Measurements from ENCODE around the gene LIPC. TPM values are rescaled to one million over a fixed set of nuclear protein-coding genes. Genes with fewer than 3 reads are reported as not detected.

The LIPC gene
- polyA plus RNA-seq, 2 of the 4 experiments (the other 2 are of a cell fraction) = 0.13 to 0.30 TPM

DNA sequence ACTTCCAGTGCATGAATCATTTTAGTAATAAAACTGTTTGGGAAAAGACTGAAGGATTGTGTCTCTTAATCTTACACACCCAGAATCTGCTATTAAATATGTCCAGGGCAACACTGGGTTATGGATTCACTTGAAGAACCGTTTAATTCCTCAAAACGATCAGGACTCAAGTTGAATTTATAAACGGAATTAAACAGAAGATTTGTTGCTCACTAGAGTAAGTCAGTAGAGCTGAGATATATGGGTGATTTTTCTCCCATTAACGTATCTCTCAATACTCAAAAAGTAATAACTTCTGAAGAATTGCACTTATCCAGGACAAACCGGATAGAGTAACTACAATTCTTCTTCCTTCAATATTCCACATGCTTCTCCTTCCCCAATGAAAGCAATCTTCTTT is 41.1 kb upstream of the LIPC start:
- H3K4me2 ChIP-seq = no peak overlapping the region
- WGBS (ENCODE audit: missing lambda C conversion rate) = 77% methylated on average over 5 of the region's 5 CpGs
- POLR2A ChIA-PET = no interaction called here
- ATAC-seq (no peak), FAIRE-seq (no peak), DNase-seq (ENCODE audit: low read depth in 1 of 2, low spot score in 1 of 2) (no peak)
- CTCF ChIA-PET = no interaction called here
- no peaks in the 10 kb centered on the region for H3K9me3 ChIP-seq
- peaks cover 20% of the 10 kb centered on the region for H3K4me1 ChIP-seq
- H3K4me3 ChIP-seq = no peak overlapping the region
- TF ChIP-seq MYC (IDR thresholded peaks at IDR 0.05; ENCODE audit: borderline replicate concordance, low read length) = no peak
- no peak for TF ChIP-seq HDAC2 (IDR thresholded peaks at IDR 0.05)
- TF ChIP-seq JUNB (IDR thresholded peaks at IDR 0.05) = no peak
- TF ChIP-seq ZFP36 (IDR thresholded peaks at IDR 0.05; ENCODE audit: borderline replicate concordance, partially characterized antibody) = no peak
- no peak for TF ChIP-seq HMGXB4 (CRISPR knock-in tag; IDR thresholded peaks at IDR 0.05; ENCODE audit: borderline replicate concordance)
- TF ChIP-seq KDM1A (IDR thresholded peaks at IDR 0.05; ENCODE audit: low read depth) = no peak
- TF ChIP-seq BCL3 (IDR thresholded peaks at IDR 0.05) = no peak
- TF ChIP-seq, protein P1, sequence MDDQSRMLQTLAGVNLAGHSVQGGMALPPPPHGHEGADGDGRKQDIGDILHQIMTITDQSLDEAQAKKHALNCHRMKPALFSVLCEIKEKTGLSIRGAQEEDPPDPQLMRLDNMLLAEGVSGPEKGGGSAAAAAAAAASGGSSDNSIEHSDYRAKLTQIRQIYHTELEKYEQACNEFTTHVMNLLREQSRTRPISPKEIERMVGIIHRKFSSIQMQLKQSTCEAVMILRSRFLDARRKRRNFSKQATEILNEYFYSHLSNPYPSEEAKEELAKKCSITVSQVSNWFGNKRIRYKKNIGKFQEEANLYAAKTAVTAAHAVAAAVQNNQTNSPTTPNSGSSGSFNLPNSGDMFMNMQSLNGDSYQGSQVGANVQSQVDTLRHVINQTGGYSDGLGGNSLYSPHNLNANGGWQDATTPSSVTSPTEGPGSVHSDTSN (IDR thresholded peaks at IDR 0.05) = no peak
- TF ChIP-seq HOXA7 (CRISPR knock-in tag; IDR thresholded peaks at IDR 0.05) = no peak
- TF ChIP-seq FOXS1 (CRISPR knock-in tag; IDR thresholded peaks at IDR 0.05) = no peak
- H3K27ac ChIP-seq = no peak overlapping the region

DNA sequence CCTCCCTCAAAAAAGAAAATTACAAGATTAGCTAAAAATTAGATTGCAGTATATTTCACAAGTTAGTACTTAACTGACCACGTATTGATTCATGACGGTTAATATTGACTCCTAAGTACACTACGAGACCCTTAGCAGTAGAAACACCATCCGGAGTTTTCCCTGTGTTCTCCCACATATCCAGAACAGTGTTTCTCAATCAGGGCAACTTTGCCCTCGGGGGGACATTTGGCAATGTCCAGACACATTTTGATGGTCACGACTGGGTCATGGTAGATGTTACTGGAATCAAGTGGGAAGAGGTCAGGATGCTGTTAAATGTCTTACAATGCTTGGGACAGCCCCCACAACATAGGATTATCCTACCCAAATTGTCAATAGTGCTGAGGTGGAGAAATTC is 40.7 kb upstream of the LIPC start:
- WGBS (ENCODE audit: missing lambda C conversion rate) = 81% methylated on average over 6 of the region's 6 CpGs
- no peak for FAIRE-seq
- ChIA-PET CTCF (no interaction called here), POLR2A (no interaction called here)
- H3K9me3 ChIP-seq = no peaks in the 10 kb centered on the region
- no peak for ATAC-seq
- no peak for TF ChIP-seq ZSCAN20 (CRISPR knock-in tag; IDR thresholded peaks at IDR 0.05)
- TF ChIP-seq, protein P2, sequence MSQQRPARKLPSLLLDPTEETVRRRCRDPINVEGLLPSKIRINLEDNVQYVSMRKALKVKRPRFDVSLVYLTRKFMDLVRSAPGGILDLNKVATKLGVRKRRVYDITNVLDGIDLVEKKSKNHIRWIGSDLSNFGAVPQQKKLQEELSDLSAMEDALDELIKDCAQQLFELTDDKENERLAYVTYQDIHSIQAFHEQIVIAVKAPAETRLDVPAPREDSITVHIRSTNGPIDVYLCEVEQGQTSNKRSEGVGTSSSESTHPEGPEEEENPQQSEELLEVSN (IDR thresholded peaks at IDR 0.05; ENCODE audit: borderline replicate concordance, low read depth) = no peak
- TF ChIP-seq MAFK (IDR thresholded peaks at IDR 0.05; ENCODE audit: partially characterized antibody) = peak; percentile 15
- TF ChIP-seq USF2 (IDR thresholded peaks at IDR 0.05) = no peak
- H3K4me2 ChIP-seq = no peak overlapping the region
- 0 out of 6 replicates have a peak overlapping the region, but pooled peaks of 1 of the 2 experiments have one; percentile 15 for H3K27ac ChIP-seq
- DNase-seq (ENCODE audit: low read depth in 1 of 2, low spot score in 1 of 2) = no peak
- H3K4me1 ChIP-seq = peaks cover 24% of the 10 kb centered on the region
- H3K4me3 ChIP-seq = no peak overlapping the region

DNA sequence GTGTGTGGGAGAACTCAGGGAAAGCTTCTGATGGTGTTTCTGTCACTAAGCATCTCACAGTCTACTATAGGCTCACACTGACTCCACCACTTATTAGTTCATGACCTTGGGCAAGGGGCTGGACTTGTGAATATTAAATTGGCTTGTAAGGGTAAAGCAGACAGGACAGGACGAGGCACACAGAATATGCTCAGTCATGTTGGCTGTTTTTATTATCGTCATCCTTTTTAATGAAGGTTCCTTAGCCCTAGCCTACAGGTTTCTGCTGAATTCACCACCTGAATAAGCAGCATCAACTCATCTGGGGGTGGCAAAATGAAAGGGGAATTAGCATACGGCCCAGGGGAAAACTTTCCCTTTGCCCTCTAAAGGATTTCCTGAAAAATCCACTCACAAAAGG is 39.6 kb upstream of the LIPC start:
- H3K4me1 ChIP-seq = peaks cover 29% of the 10 kb centered on the region
- no peaks in the 10 kb centered on the region for H3K9me3 ChIP-seq
- WGBS (ENCODE audit: missing lambda C conversion rate) = 72% methylated on average over 3 of the region's 3 CpGs
- DNase-seq (ENCODE audit: low read depth in 1 of 2, low spot score in 1 of 2) (no peak), FAIRE-seq (no peak), ATAC-seq (no peak)
- ChIA-PET CTCF (interaction anchor here (0.5 kb wide), 1 partner anchor 366 kb away, joined by 6 read pairs; no protein-coding TSS in a partner anchor), POLR2A (no interaction called here)
- no peak overlapping the region for H3K4me3 ChIP-seq
- TF ChIP-seq NFE2L2 (conservative IDR thresholded peaks at IDR 0.05; ENCODE audit: low read length) = peak; percentile 54
- no peak for TF ChIP-seq RAD21 (conservative IDR thresholded peaks at IDR 0.05 in 1 of 2, IDR thresholded peaks at IDR 0.05 in 1 of 2)
- H3K4me2 ChIP-seq = no peak overlapping the region
- H3K27ac ChIP-seq = peak overlapping the region in 1 of 2 experiments; percentile 48; a peak in 2 of 6 replicates
